HCT116 (cell line): ENCODE results near the gene HSPA4.

Experiments used
- EGR1 ChIP-seq: IDR thresholded peaks from 2 replicates; pipeline ENCODE4 v1.6.1; 2012; ENCODE audit warnings: low read depth
- ELF1 ChIP-seq: IDR thresholded peaks from 2 replicates; pipeline ENCODE4 v1.6.1; 2012; ENCODE audit warnings: low read depth, borderline replicate concordance
- EZH2phosphoT487 ChIP-seq: fragments of 200-600 bp; IDR thresholded peaks from 2 replicates; pipeline ENCODE4 v1.6.1; 2018; ENCODE audit warnings: antibody characterized with exemption, borderline replicate concordance
- POLR2A ChIP-seq: IDR thresholded peaks from 2 replicates; pipeline ENCODE4 v1.7.0; 2011; ENCODE audit warnings: borderline replicate concordance; ENCODE audit not compliant: insufficient read depth, insufficient read length; ENCODE audit errors: extremely low read depth
- POLR2AphosphoS5 ChIP-seq: IDR thresholded peaks from 2 replicates; pipeline ENCODE4 v1.6.1; 2011; ENCODE audit warnings: mild to moderate bottlenecking, low read depth, low read length, moderate library complexity
- RAD21 ChIP-seq: IDR thresholded peaks from 2 replicates; pipeline ENCODE4 v1.6.1; 2012; ENCODE audit warnings: low read depth, mild to moderate bottlenecking
- YY1 ChIP-seq: IDR thresholded peaks from 2 replicates; pipeline ENCODE4 v1.6.1; 2011; ENCODE audit warnings: low read length, low read depth, moderate library complexity, mild to moderate bottlenecking; ENCODE audit not compliant: insufficient replicate concordance; ENCODE audit errors: extremely low read depth
- TF ChIP-seq, protein P1 (sequence below), 3 experiments: fragments of 200-600 bp in 1 of 3; sonication (generic) in 1 of 3; IDR thresholded peaks in 2 of 3; conservative IDR thresholded peaks in 1 of 3; 2 replicates each; pipeline ENCODE4 v1.5.1; 2012 to 2017; ENCODE audit warnings: low read depth in 2 of 3, low read length in 2 of 3, antibody characterized with exemption in 1 of 3, borderline replicate concordance in 1 of 3, control low read depth in 1 of 3, mild to moderate bottlenecking in 1 of 3, mixed read lengths in 1 of 3, mixed run types in 1 of 3, moderate library complexity in 1 of 3; ENCODE audit not compliant: insufficient read depth in 1 of 3
- TF ChIP-seq, protein P2 (sequence below): IDR thresholded peaks from 2 replicates; pipeline ENCODE4 v1.6.1; 2012

GRCh38 chr5:133017964-133018363, 33.8 kb upstream of the HSPA4 start:
- TF ChIP-seq POLR2AphosphoS5 (no peak), POLR2A (no peak), EGR1 (no peak), RAD21 (no peak), EZH2phosphoT487 (no peak), YY1 (no peak), ELF1 (no peak)
- TF ChIP-seq, protein P1, sequence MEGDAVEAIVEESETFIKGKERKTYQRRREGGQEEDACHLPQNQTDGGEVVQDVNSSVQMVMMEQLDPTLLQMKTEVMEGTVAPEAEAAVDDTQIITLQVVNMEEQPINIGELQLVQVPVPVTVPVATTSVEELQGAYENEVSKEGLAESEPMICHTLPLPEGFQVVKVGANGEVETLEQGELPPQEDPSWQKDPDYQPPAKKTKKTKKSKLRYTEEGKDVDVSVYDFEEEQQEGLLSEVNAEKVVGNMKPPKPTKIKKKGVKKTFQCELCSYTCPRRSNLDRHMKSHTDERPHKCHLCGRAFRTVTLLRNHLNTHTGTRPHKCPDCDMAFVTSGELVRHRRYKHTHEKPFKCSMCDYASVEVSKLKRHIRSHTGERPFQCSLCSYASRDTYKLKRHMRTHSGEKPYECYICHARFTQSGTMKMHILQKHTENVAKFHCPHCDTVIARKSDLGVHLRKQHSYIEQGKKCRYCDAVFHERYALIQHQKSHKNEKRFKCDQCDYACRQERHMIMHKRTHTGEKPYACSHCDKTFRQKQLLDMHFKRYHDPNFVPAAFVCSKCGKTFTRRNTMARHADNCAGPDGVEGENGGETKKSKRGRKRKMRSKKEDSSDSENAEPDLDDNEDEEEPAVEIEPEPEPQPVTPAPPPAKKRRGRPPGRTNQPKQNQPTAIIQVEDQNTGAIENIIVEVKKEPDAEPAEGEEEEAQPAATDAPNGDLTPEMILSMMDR (IDR thresholded peaks at IDR 0.05 in 2 of 3, conservative IDR thresholded peaks at IDR 0.05 in 1 of 3; ENCODE audit: borderline replicate concordance in 1 of 3, insufficient read depth in 1 of 3, low read depth in 2 of 3, low read length in 2 of 3) = no peak
- TF ChIP-seq, protein P2, sequence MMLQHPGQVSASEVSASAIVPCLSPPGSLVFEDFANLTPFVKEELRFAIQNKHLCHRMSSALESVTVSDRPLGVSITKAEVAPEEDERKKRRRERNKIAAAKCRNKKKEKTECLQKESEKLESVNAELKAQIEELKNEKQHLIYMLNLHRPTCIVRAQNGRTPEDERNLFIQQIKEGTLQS = no peak
